Measurements from ENCODE around the gene NLGN1. TPM values are rescaled to one million over a fixed set of nuclear protein-coding genes. Genes with fewer than 3 reads are reported as not detected.

NLGN1 gene
- total RNA-seq, 1 donor from 2014 or later, result 34.8 TPM

- Histone ChIP-seq H4K20me1 (ENCODE audit: low read depth) (no peaks in the 10 kb centered on the region), H3K9me3 (ENCODE audit: low read depth) (no peaks in the 10 kb centered on the region), H3K27me3 (no peaks in the 10 kb centered on the region), H2AFZ (replicated peaks) (no peak overlapping the region), H3K9ac (no peak overlapping the region), H3K79me2 (ENCODE audit: low read depth) (no peaks in the 10 kb centered on the region), H3K36me3 (no peaks in the 10 kb centered on the region), H3K4me3 (no peak overlapping the region), H3K4me2 (no peak overlapping the region), H3K27ac (no peak overlapping the region), H3F3A (ENCODE audit: low read depth) (no peaks in the 10 kb centered on the region), H3K4me1 (no peaks in the 10 kb centered on the region)
- H3K27ac Mint-ChIP-seq, result no peak overlapping the region
- TF ChIP-seq EZH2phosphoT487 (IDR thresholded peaks at IDR 0.05) (no peak), CTCF (IDR thresholded peaks at IDR 0.05) (no peak), EZH2 (IDR thresholded peaks at IDR 0.05) (no peak)
- peaks cover 5% of the 10 kb centered on the region for H3K9me3 Mint-ChIP-seq
- DNase-seq (ENCODE audit: low spot score), result no peak
- no peaks in the 10 kb centered on the region for H3K27me3 Mint-ChIP-seq (ENCODE audit: insufficient read depth, low read depth)
- no peak overlapping the region for H3K4me3 Mint-ChIP-seq
- H3K4me1 Mint-ChIP-seq, result no peaks in the 10 kb centered on the region
- no peaks in the 10 kb centered on the region for H3K36me3 Mint-ChIP-seq
Observed at GRCh38 chr3:173502983-173503568, 105.5 kb downstream of the NLGN1 start.

GRCh38 chr3:173510565-173510964, 113.0 kb downstream of the NLGN1 start:
- Mint-ChIP-seq H3K4me1 (no peaks in the 10 kb centered on the region), H3K4me3 (no peak overlapping the region), H3K27me3 (ENCODE audit: insufficient read depth, low read depth) (peaks cover 2% of the 10 kb centered on the region), H3K9me3 (peaks cover 7% of the 10 kb centered on the region), H3K36me3 (peaks cover 3% of the 10 kb centered on the region), H3K27ac (no peak overlapping the region)
- Histone ChIP-seq H2AFZ (replicated peaks) (no peak overlapping the region), H3K9ac (no peak overlapping the region), H3K4me1 (no peaks in the 10 kb centered on the region), H3K4me2 (no peak overlapping the region), H3K79me2 (ENCODE audit: low read depth) (no peaks in the 10 kb centered on the region), H3K36me3 (no peaks in the 10 kb centered on the region), H3K4me3 (no peak overlapping the region), H4K20me1 (ENCODE audit: low read depth) (no peaks in the 10 kb centered on the region), H3K9me3 (ENCODE audit: low read depth) (no peaks in the 10 kb centered on the region), H3K27ac (no peak overlapping the region), H3F3A (ENCODE audit: low read depth) (no peaks in the 10 kb centered on the region), H3K27me3 (no peaks in the 10 kb centered on the region)
- TF ChIP-seq EZH2 (IDR thresholded peaks at IDR 0.05) (no peak), EZH2phosphoT487 (IDR thresholded peaks at IDR 0.05) (no peak), CTCF (IDR thresholded peaks at IDR 0.05) (no peak)
- DNase-seq (ENCODE audit: low spot score), result no peak

GRCh38 chr3:173513123-173513522, 115.6 kb downstream of the NLGN1 start:
- no peaks in the 10 kb centered on the region for H3K36me3 ChIP-seq
- Mint-ChIP-seq H3K9me3 (peaks cover 7% of the 10 kb centered on the region), H3K4me1 (no peaks in the 10 kb centered on the region), H3K27ac (no peak overlapping the region), H3K36me3 (peaks cover 3% of the 10 kb centered on the region), H3K27me3 (ENCODE audit: insufficient read depth, low read depth) (peaks cover 2% of the 10 kb centered on the region), H3K4me3 (no peak overlapping the region)
- H3K4me1 ChIP-seq, result no peaks in the 10 kb centered on the region
- no peak overlapping the region for H2AFZ ChIP-seq (replicated peaks)
- no peak for TF ChIP-seq EZH2phosphoT487 (IDR thresholded peaks at IDR 0.05)
- TF ChIP-seq EZH2 (IDR thresholded peaks at IDR 0.05), result no peak
- no peak for TF ChIP-seq CTCF (IDR thresholded peaks at IDR 0.05)
- no peaks in the 10 kb centered on the region for H3F3A ChIP-seq (ENCODE audit: low read depth)
- no peak for DNase-seq (ENCODE audit: low spot score)
- H3K27ac ChIP-seq, result no peak overlapping the region
- H3K4me3 ChIP-seq, result no peak overlapping the region
- no peaks in the 10 kb centered on the region for H3K9me3 ChIP-seq (ENCODE audit: low read depth)
- H4K20me1 ChIP-seq (ENCODE audit: low read depth), result no peaks in the 10 kb centered on the region
- H3K79me2 ChIP-seq (ENCODE audit: low read depth), result no peaks in the 10 kb centered on the region
- H3K27me3 ChIP-seq, result no peaks in the 10 kb centered on the region
- no peak overlapping the region for H3K9ac ChIP-seq
- no peak overlapping the region for H3K4me2 ChIP-seq
